Loucy (cell line): ENCODE results near the gene ZNF514.

Experiments
- EZH2phosphoT487 ChIP-seq: fragments of 200-600 bp; IDR thresholded peaks from 2 replicates; pipeline ENCODE4 v1.6.1; 2018; ENCODE audit warnings: antibody characterized with exemption, mild to moderate bottlenecking, moderate library complexity, borderline replicate concordance
- TF ChIP-seq, protein P1 (sequence below): fragments of 200-600 bp; sonication (generic); conservative IDR thresholded peaks from 2 replicates; pipeline ENCODE4 v1.5.1; 2014; ENCODE audit warnings: mild to moderate bottlenecking, antibody characterized with exemption, low read length

GRCh38 chr2:95166065-95166763 is 6.6 kb upstream of the ZNF514 start:
- TF ChIP-seq, protein P1, sequence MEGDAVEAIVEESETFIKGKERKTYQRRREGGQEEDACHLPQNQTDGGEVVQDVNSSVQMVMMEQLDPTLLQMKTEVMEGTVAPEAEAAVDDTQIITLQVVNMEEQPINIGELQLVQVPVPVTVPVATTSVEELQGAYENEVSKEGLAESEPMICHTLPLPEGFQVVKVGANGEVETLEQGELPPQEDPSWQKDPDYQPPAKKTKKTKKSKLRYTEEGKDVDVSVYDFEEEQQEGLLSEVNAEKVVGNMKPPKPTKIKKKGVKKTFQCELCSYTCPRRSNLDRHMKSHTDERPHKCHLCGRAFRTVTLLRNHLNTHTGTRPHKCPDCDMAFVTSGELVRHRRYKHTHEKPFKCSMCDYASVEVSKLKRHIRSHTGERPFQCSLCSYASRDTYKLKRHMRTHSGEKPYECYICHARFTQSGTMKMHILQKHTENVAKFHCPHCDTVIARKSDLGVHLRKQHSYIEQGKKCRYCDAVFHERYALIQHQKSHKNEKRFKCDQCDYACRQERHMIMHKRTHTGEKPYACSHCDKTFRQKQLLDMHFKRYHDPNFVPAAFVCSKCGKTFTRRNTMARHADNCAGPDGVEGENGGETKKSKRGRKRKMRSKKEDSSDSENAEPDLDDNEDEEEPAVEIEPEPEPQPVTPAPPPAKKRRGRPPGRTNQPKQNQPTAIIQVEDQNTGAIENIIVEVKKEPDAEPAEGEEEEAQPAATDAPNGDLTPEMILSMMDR = no peak
- TF ChIP-seq EZH2phosphoT487 = no peak
